DOHH2 (cell line): ENCODE measurements around the gene ST8SIA2.

Experiments
- H3F3A ChIP-seq: fragments of 200-600 bp; sonication (generic), shearing (Covaris generic); 2 replicates; pipeline ENCODE4 v1.6.0; 2016; ENCODE audit warnings: antibody characterized with exemption, mild to moderate bottlenecking; ENCODE audit not compliant: control insufficient read depth, insufficient read depth
- H3K27ac ChIP-seq: fragments of 200-600 bp; sonication (generic); 2 replicates; pipeline ENCODE4 v1.5.1; 2014; ENCODE audit warnings: low read depth, mild to moderate bottlenecking, low read length, moderate library complexity
- H3K27me3 ChIP-seq: fragments of 200-600 bp; sonication (generic); 2 replicates; pipeline ENCODE4 v1.6.1; 2014; ENCODE audit warnings: mild to moderate bottlenecking, low read length, mixed read lengths; ENCODE audit not compliant: control insufficient read depth
- H3K36me3 ChIP-seq: fragments of 200-600 bp; sonication (generic); 2 replicates; pipeline ENCODE4 v1.6.1; 2014; ENCODE audit warnings: mild to moderate bottlenecking, low read length, moderate library complexity, mixed read lengths; ENCODE audit not compliant: control insufficient read depth
- H3K4me1 ChIP-seq: fragments of 200-600 bp; sonication (generic); 2 replicates; pipeline ENCODE4 v1.6.1; 2014; ENCODE audit warnings: mild to moderate bottlenecking, low read length, mixed read lengths; ENCODE audit not compliant: control insufficient read depth
- H3K4me2 ChIP-seq: fragments of 200-600 bp; sonication (generic); 2 replicates; pipeline ENCODE4 v1.6.0; 2014; ENCODE audit warnings: mild to moderate bottlenecking, low read length, moderate library complexity
- H3K4me3 ChIP-seq: fragments of 200-600 bp; sonication (generic); 2 replicates; pipeline ENCODE4 v1.5.1; 2014; ENCODE audit warnings: mild to moderate bottlenecking, low read length, mixed read lengths
- H3K79me2 ChIP-seq: fragments of 200-600 bp; sonication (generic); 2 replicates; pipeline ENCODE4 v1.6.1; 2014; ENCODE audit warnings: mild to moderate bottlenecking, low read length, mixed read lengths; ENCODE audit not compliant: control insufficient read depth
- H3K9me2 ChIP-seq: fragments of 200-600 bp; sonication (generic); replicated peaks from 2 replicates; pipeline ENCODE4 v1.6.1; 2014; ENCODE audit warnings: mild to moderate bottlenecking, low read length, mixed read lengths; ENCODE audit not compliant: control insufficient read depth
- H3K9me3 ChIP-seq: fragments of 200-600 bp; sonication (generic); 2 replicates; pipeline ENCODE4 v1.6.1; 2014; ENCODE audit warnings: antibody characterized with exemption, low read length, mixed read lengths; ENCODE audit not compliant: control insufficient read depth, insufficient read depth
- H4K20me1 ChIP-seq: fragments of 200-600 bp; sonication (generic); 2 replicates; pipeline ENCODE4 v1.6.0; 2014; ENCODE audit warnings: low read depth, mild to moderate bottlenecking, antibody characterized with exemption, low read length, moderate library complexity; ENCODE audit not compliant: control insufficient read depth, insufficient read depth
- CTCF ChIP-seq: fragments of 200-600 bp; sonication (generic); IDR thresholded peaks from one replicate; pipeline ENCODE4 v1.5.1; 2014; ENCODE audit warnings: antibody characterized with exemption, mild to moderate bottlenecking, low read depth, low read length; ENCODE audit not compliant: poor library complexity, severe bottlenecking
- EZH2phosphoT487 ChIP-seq: fragments of 200-600 bp; sonication (generic); IDR thresholded peaks from 2 replicates; pipeline ENCODE4 v1.6.1; 2017; ENCODE audit warnings: borderline replicate concordance, mild to moderate bottlenecking, antibody characterized with exemption, low read length, moderate library complexity, mixed read lengths

The ST8SIA2 gene

GRCh38 chr15:92505611-92506010, 111.9 kb downstream of the ST8SIA2 start:
- Histone ChIP-seq H3K27me3 (peaks cover 17% of the 10 kb centered on the region), H3K27ac (no peak overlapping the region)
- no peak for TF ChIP-seq EZH2phosphoT487
- no peak for TF ChIP-seq CTCF

GRCh38 chr15:92506506-92506905, 112.8 kb downstream of the ST8SIA2 start:
- Histone ChIP-seq H3K27ac (no peak overlapping the region), H3K36me3 (no peaks in the 10 kb centered on the region), H3K9me2 (no peaks in the 10 kb centered on the region), H4K20me1 (no peaks in the 10 kb centered on the region), H3F3A (no peaks in the 10 kb centered on the region), H3K79me2 (no peaks in the 10 kb centered on the region), H3K4me1 (no peaks in the 10 kb centered on the region), H3K9me3 (no peaks in the 10 kb centered on the region), H3K4me3 (no peak overlapping the region), H3K27me3 (peaks cover 15% of the 10 kb centered on the region), H3K4me2 (no peak overlapping the region)
- TF ChIP-seq CTCF: no peak
- no peak for TF ChIP-seq EZH2phosphoT487

More at GRCh38 chr15:92505611-92506010, 111.9 kb downstream of the ST8SIA2 start:
- Histone ChIP-seq H3K79me2 (no peaks in the 10 kb centered on the region), H3K36me3 (no peaks in the 10 kb centered on the region), H3K4me2 (no peak overlapping the region), H3F3A (no peaks in the 10 kb centered on the region), H3K4me1 (no peaks in the 10 kb centered on the region), H3K9me2 (no peaks in the 10 kb centered on the region), H3K4me3 (no peak overlapping the region), H4K20me1 (no peaks in the 10 kb centered on the region), H3K9me3 (no peaks in the 10 kb centered on the region)

- Histone ChIP-seq H3K4me2 (no peak overlapping the region), H3K9me3 (no peaks in the 10 kb centered on the region), H3K27ac (no peak overlapping the region), H3K36me3 (no peaks in the 10 kb centered on the region), H3K4me3 (no peak overlapping the region), H3K9me2 (no peaks in the 10 kb centered on the region), H3K79me2 (no peaks in the 10 kb centered on the region), H3F3A (no peaks in the 10 kb centered on the region), H4K20me1 (no peaks in the 10 kb centered on the region), H3K4me1 (no peaks in the 10 kb centered on the region), H3K27me3 (no peaks in the 10 kb centered on the region)
- TF ChIP-seq EZH2phosphoT487: no peak
- TF ChIP-seq CTCF: no peak
Measured at GRCh38 chr15:92510163-92510882, 116.6 kb downstream of the ST8SIA2 start.
